HepG2 (cell line): ENCODE results near the gene CADM1. TPM values are rescaled to one million over a fixed set of nuclear protein-coding genes. Genes with fewer than 3 reads are reported as not detected.

Source experiments
- ATAC-seq: fragments of 200-7000 bp; cut with Tn5 transposase; 3 replicates; pipeline ENCODE4 v1.9.1; 2020; ENCODE audit warnings: mild to moderate bottlenecking, moderate library complexity
- BruUV-seq: library from RNA; stranded (reverse); fragments of 400-500 nt; replicated peaks from 2 replicates; lab custom pipeline; 2021; lab: Mats Ljungman, UMichigan
- CTCF ChIA-PET: fragments of 300-600 bp; formaldehyde crosslinking; extraction: SDS; loops from one replicate; lab custom pipeline; 2021; ENCODE audit warnings: low total read pairs, inconsistent platforms, low intra/inter-chr PET ratio; lab: Yijun Ruan, JAX
- POLR2A ChIA-PET: fragments of 350-600 bp; sonication (Branson Sonifier 250); formaldehyde crosslinking; loops from one replicate; lab custom pipeline; 2020; ENCODE audit warnings: antibody characterized with exemption, inconsistent platforms; lab: Yijun Ruan, JAX
- DNase-seq: peaks from one replicate; pipeline ENCODE4 v3.0.0-alpha.2; 2015; ENCODE audit warnings: low spot score
- FAIRE-seq: peaks from 3 replicates; lab custom pipeline; 2011; peaks lifted over from hg19 to GRCh38; lab: Jason Lieb, UNC
- H2AFZ ChIP-seq: one replicate; pipeline ENCODE4 v1.6.1; 2011; ENCODE audit warnings: low read length, inconsistent platforms
- H3K27ac ChIP-seq: fragments of 300-600 bp; 3 replicates; pipeline ENCODE4 v1.8.0; 2011; ENCODE audit warnings: mixed run types, mild to moderate bottlenecking, mixed read lengths, low read length, inconsistent platforms; ENCODE audit not compliant: insufficient read depth; ENCODE audit errors: extremely low read length
- H3K27me3 ChIP-seq, 2 experiments: fragments of 200-600 bp in 1 of 2; 2 replicates in 1 of 2; 3 replicates in 1 of 2; pipeline versions ENCODE4 v1.6.0 to v1.8.0; 2011; ENCODE audit warnings: low read length in 2 of 2, mild to moderate bottlenecking in 2 of 2, moderate library complexity in 2 of 2, inconsistent platforms in 1 of 2; ENCODE audit not compliant: insufficient read depth in 2 of 2, control insufficient read depth in 1 of 2
- H3K36me3 ChIP-seq, 2 experiments: fragments of 200-600 bp in 1 of 2; replicated peaks in 1 of 2; 2 replicates in 1 of 2; 3 replicates in 1 of 2; pipeline versions ENCODE4 v1.5.1 to v1.8.0; 2011; ENCODE audit warnings: low read length in 2 of 2, inconsistent platforms in 1 of 2; ENCODE audit not compliant: insufficient read depth in 2 of 2, control insufficient read depth in 1 of 2
- H3K4me1 ChIP-seq: 2 replicates; pipeline ENCODE4 v1.5.1; 2012; ENCODE audit warnings: low read length, inconsistent platforms; ENCODE audit not compliant: insufficient read depth
- H3K4me2 ChIP-seq: 2 replicates; pipeline ENCODE4 v1.6.0; 2011; ENCODE audit warnings: low read depth, low read length, inconsistent platforms
- H3K4me3 ChIP-seq, 3 experiments: fragments of 200-600 bp in 1 of 3; sonication (generic), shearing (Covaris generic) in 1 of 3; replicated peaks in 1 of 3; 2 replicates each; pipeline ENCODE4 v1.5.1; 2011 to 2016; ENCODE audit warnings: low read length in 3 of 3, inconsistent platforms in 2 of 3, low read depth in 2 of 3, mild to moderate bottlenecking in 2 of 3, control low read depth in 1 of 3, mixed read lengths in 1 of 3; ENCODE audit not compliant: insufficient read depth in 1 of 3
- H3K79me2 ChIP-seq: one replicate; pipeline ENCODE4 v1.6.1; 2011; ENCODE audit warnings: low read length, inconsistent platforms; ENCODE audit not compliant: insufficient read depth
- H3K9ac ChIP-seq: 2 replicates; pipeline ENCODE4 v1.6.0; 2011; ENCODE audit warnings: mild to moderate bottlenecking, low read depth, low read length, inconsistent platforms; ENCODE audit not compliant: insufficient read depth
- H3K9me3 ChIP-seq: 2 replicates; pipeline ENCODE4 v1.5.1; 2012; ENCODE audit warnings: mild to moderate bottlenecking, low read length
- H4K20me1 ChIP-seq: 2 replicates; pipeline ENCODE4 v1.6.0; 2011; ENCODE audit warnings: inconsistent platforms, mild to moderate bottlenecking, low read length, moderate library complexity; ENCODE audit not compliant: insufficient read depth
- BHLHE40 ChIP-seq: IDR thresholded peaks from 2 replicates; pipeline ENCODE4 v1.6.1; 2011; ENCODE audit warnings: low read length, improper control_type of control experiment
- KLF13 ChIP-seq: sonication (generic); formaldehyde crosslinking; IDR thresholded peaks from 2 replicates; pipeline ENCODE4 v1.4.0; 2020; ENCODE audit warnings: mild to moderate bottlenecking, missing genetic modification reagents
- SALL2 ChIP-seq: sonication (generic); formaldehyde crosslinking; IDR thresholded peaks from 2 replicates; pipeline ENCODE4 v1.8.1; 2023; ENCODE audit warnings: mild to moderate bottlenecking, missing genetic modification reagents, inconsistent platforms
- ZNF10 ChIP-seq: sonication (generic); formaldehyde crosslinking; IDR thresholded peaks from 2 replicates; pipeline ENCODE4 v1.4.0; 2020; ENCODE audit warnings: mild to moderate bottlenecking, low read depth, missing genetic modification reagents, borderline replicate concordance
- ZNF546 ChIP-seq: sonication (generic); formaldehyde crosslinking; conservative IDR thresholded peaks from 2 replicates; pipeline ENCODE4 v1.8.1; 2023; ENCODE audit warnings: mild to moderate bottlenecking, missing genetic modification reagents
- ZNF556 ChIP-seq: sonication (generic); formaldehyde crosslinking; IDR thresholded peaks from 2 replicates; pipeline ENCODE4 v1.4.0; 2020; ENCODE audit warnings: mild to moderate bottlenecking, missing genetic modification reagents, borderline replicate concordance
- WGBS: methylation state at CpG from one replicate; pipeline ENCODE4 v1.1.6; 2017; ENCODE audit warnings: low lambda C conversion rate; 5-methylcytosine and 5-hydroxymethylcytosine counted together
- in situ Hi-C: cut with HindIII; loops from 2 replicates; pipeline ENCODE4 v1.10.0; 2017; ENCODE audit warnings: low pct_unique_long_range_greater_than_20kb; ENCODE audit not compliant: extremely low pct_ligation_motif_present
- intact Hi-C: fragments of 100-400 bp; cut with micrococcal nuclease; formaldehyde crosslinking; loops from one replicate; pipeline ENCODE4 v1.10.0; 2022; ENCODE audit not compliant: unreplicated experiment
- polyA plus RNA-seq, 8 experiments: library from polyadenylated mRNA; depleted of rRNA in 3 of 8; stranded (reverse) in 7 of 8; unstranded in 1 of 8; fragments of >200 nt; fragmentation: Illumina TruSeq in 4 of 8; extraction: Trizol in 4 of 8; gene quantifications; 2 replicates each; pipeline versions ENCODE4 v1.2.1 to v1.2.3, GENCODE V29; 2011 to 2016; ENCODE audit warnings: low read depth in 4 of 8, missing spikeins in 1 of 8, mixed read lengths in 1 of 8; ENCODE audit not compliant: insufficient read depth in 1 of 8
- total RNA-seq, 5 experiments: library from RNA; depleted of rRNA; stranded (reverse); fragments of >200 nt; fragmentation: Illumina TruSeq; extraction: Trizol; gene quantifications; 2 replicates each; pipeline ENCODE4 v1.2.3, GENCODE V29; 2016; ENCODE audit warnings: low read depth in 1 of 5
- TF ChIP-seq, protein P1 (sequence below): sonication (generic); formaldehyde crosslinking; IDR thresholded peaks from 2 replicates; pipeline ENCODE4 v1.5.0; 2020; ENCODE audit warnings: mild to moderate bottlenecking, missing genetic modification reagents
- TF ChIP-seq, protein P2 (sequence below), 2 experiments: sonication (generic) in 1 of 2; formaldehyde crosslinking in 1 of 2; IDR thresholded peaks; 2 replicates each; pipeline versions ENCODE4 v1.5.1 to v1.6.1; 2011 to 2020; ENCODE audit warnings: borderline replicate concordance in 1 of 2, low read depth in 1 of 2, low read length in 1 of 2, mild to moderate bottlenecking in 1 of 2, missing genetic modification reagents in 1 of 2, moderate library complexity in 1 of 2
- TF ChIP-seq, protein P3 (sequence below): sonication (generic); formaldehyde crosslinking; IDR thresholded peaks from 2 replicates; pipeline ENCODE4 v1.5.1; 2020; ENCODE audit warnings: mild to moderate bottlenecking, missing genetic modification reagents, borderline replicate concordance
- TF ChIP-seq, protein P4 (sequence below): sonication (generic); formaldehyde crosslinking; IDR thresholded peaks from 2 replicates; pipeline ENCODE4 v1.4.0; 2020; ENCODE audit warnings: missing genetic modification reagents

Gene CADM1
- total and polyA plus RNA-seq, 2 of the 13 experiments (the other 11 are each of a cell fraction or from before 2014, with no cell fraction given) = 71.3 to 122 TPM

- H4K20me1 ChIP-seq = no peaks in the 10 kb centered on the region
- intact Hi-C loops (no loop called here), in situ Hi-C loops (no loop called here)
- no peak overlapping the region for H2AFZ ChIP-seq
- no peak for FAIRE-seq
- BruUV-seq = no TSS peak
- H3K4me1 ChIP-seq = no peaks in the 10 kb centered on the region
- DNase-seq = no peak
- ATAC-seq = no peak
- H3K27me3 ChIP-seq = peaks cover 1 to 11% of the 10 kb centered on the region in 2 experiments; a peak in 4 of 5 replicates
- no peaks in the 10 kb centered on the region for H3K79me2 ChIP-seq
- no peak overlapping the region for H3K4me3 ChIP-seq
- no peaks in the 10 kb centered on the region for H3K36me3 ChIP-seq
- no peak overlapping the region for H3K4me2 ChIP-seq
- ChIA-PET CTCF (no interaction called here), POLR2A (no interaction called here)
- H3K27ac ChIP-seq = no peak overlapping the region
- no peaks in the 10 kb centered on the region for H3K9me3 ChIP-seq
- H3K9ac ChIP-seq = no peak overlapping the region
- 33% methylated on average over 9 of the region's 11 CpGs for WGBS
- TF ChIP-seq ZNF546 (CRISPR knock-in tag) = no peak
- TF ChIP-seq, protein P1, sequence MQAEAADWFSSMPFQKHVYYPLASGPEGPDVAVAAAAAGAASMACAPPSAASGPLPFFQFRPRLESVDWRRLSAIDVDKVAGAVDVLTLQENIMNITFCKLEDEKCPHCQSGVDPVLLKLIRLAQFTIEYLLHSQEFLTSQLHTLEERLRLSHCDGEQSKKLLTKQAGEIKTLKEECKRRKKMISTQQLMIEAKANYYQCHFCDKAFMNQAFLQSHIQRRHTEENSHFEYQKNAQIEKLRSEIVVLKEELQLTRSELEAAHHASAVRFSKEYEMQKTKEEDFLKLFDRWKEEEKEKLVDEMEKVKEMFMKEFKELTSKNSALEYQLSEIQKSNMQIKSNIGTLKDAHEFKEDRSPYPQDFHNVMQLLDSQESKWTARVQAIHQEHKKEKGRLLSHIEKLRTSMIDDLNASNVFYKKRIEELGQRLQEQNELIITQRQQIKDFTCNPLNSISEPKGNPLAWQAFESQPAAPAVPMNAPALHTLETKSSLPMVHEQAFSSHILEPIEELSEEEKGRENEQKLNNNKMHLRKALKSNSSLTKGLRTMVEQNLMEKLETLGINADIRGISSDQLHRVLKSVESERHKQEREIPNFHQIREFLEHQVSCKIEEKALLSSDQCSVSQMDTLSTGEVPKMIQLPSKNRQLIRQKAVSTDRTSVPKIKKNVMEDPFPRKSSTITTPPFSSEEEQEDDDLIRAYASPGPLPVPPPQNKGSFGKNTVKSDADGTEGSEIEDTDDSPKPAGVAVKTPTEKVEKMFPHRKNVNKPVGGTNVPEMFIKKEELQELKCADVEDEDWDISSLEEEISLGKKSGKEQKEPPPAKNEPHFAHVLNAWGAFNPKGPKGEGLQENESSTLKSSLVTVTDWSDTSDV (CRISPR knock-in tag) = no peak
- TF ChIP-seq SALL2 (CRISPR knock-in tag) = no peak
- TF ChIP-seq BHLHE40 = no peak
- TF ChIP-seq, protein P2, sequence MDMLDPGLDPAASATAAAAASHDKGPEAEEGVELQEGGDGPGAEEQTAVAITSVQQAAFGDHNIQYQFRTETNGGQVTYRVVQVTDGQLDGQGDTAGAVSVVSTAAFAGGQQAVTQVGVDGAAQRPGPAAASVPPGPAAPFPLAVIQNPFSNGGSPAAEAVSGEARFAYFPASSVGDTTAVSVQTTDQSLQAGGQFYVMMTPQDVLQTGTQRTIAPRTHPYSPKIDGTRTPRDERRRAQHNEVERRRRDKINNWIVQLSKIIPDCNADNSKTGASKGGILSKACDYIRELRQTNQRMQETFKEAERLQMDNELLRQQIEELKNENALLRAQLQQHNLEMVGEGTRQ (IDR thresholded peaks at IDR 0.05; ENCODE audit: low read depth, low read length) = no peak
- TF ChIP-seq, protein P2 (CRISPR knock-in tag; IDR thresholded peaks at IDR 0.05; ENCODE audit: borderline replicate concordance) = no peak
- TF ChIP-seq ZNF556 = no peak
- TF ChIP-seq, protein P3, sequence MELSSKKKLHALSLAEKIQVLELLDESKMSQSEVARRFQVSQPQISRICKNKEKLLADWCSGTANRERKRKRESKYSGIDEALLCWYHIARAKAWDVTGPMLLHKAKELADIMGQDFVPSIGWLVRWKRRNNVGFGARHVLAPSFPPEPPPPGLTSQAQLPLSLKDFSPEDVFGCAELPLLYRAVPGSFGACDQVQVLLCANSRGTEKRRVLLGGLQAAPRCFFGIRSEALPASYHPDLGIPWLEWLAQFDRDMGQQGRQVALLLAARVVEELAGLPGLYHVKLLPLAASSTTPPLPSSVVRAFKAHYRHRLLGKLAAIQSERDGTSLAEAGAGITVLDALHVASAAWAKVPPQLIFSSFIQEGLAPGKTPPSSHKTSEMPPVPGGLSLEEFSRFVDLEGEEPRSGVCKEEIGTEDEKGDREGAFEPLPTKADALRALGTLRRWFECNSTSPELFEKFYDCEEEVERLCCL (CRISPR knock-in tag) = no peak
- TF ChIP-seq ZNF10 = no peak
- no peak for TF ChIP-seq KLF13 (CRISPR knock-in tag)
- TF ChIP-seq, protein P4, sequence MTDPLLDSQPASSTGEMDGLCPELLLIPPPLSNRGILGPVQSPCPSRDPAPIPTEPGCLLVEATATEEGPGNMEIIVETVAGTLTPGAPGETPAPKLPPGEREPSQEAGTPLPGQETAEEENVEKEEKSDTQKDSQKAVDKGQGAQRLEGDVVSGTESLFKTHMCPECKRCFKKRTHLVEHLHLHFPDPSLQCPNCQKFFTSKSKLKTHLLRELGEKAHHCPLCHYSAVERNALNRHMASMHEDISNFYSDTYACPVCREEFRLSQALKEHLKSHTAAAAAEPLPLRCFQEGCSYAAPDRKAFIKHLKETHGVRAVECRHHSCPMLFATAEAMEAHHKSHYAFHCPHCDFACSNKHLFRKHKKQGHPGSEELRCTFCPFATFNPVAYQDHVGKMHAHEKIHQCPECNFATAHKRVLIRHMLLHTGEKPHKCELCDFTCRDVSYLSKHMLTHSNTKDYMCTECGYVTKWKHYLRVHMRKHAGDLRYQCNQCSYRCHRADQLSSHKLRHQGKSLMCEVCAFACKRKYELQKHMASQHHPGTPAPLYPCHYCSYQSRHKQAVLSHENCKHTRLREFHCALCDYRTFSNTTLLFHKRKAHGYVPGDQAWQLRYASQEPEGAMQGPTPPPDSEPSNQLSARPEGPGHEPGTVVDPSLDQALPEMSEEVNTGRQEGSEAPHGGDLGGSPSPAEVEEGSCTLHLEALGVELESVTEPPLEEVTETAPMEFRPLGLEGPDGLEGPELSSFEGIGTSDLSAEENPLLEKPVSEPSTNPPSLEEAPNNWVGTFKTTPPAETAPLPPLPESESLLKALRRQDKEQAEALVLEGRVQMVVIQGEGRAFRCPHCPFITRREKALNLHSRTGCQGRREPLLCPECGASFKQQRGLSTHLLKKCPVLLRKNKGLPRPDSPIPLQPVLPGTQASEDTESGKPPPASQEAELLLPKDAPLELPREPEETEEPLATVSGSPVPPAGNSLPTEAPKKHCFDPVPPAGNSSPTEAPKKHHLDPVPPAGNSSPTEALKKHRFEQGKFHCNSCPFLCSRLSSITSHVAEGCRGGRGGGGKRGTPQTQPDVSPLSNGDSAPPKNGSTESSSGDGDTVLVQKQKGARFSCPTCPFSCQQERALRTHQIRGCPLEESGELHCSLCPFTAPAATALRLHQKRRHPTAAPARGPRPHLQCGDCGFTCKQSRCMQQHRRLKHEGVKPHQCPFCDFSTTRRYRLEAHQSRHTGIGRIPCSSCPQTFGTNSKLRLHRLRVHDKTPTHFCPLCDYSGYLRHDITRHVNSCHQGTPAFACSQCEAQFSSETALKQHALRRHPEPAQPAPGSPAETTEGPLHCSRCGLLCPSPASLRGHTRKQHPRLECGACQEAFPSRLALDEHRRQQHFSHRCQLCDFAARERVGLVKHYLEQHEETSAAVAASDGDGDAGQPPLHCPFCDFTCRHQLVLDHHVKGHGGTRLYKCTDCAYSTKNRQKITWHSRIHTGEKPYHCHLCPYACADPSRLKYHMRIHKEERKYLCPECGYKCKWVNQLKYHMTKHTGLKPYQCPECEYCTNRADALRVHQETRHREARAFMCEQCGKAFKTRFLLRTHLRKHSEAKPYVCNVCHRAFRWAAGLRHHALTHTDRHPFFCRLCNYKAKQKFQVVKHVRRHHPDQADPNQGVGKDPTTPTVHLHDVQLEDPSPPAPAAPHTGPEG (CRISPR knock-in tag) = no peak
Observed at GRCh38 chr11:115134926-115135325, 369.3 kb downstream of the CADM1 start.
